HG03025 (cell line): ENCODE results near the gene RIMS3.
"Not testable (repeated sequence)": the region's sequence is repeated elsewhere in the genome, so short reads cannot be mapped to it uniquely, and the experiment has no call there.

Experiments used
- ATAC-seq: cut with Tn5 transposase; IDR thresholded peaks from one replicate; pipeline ENCODE4 v1.9.1; 2021; ENCODE audit warnings: mild to moderate bottlenecking, moderate library complexity; ENCODE audit not compliant: unreplicated experiment, low FRiP score

Gene RIMS3

DNA sequence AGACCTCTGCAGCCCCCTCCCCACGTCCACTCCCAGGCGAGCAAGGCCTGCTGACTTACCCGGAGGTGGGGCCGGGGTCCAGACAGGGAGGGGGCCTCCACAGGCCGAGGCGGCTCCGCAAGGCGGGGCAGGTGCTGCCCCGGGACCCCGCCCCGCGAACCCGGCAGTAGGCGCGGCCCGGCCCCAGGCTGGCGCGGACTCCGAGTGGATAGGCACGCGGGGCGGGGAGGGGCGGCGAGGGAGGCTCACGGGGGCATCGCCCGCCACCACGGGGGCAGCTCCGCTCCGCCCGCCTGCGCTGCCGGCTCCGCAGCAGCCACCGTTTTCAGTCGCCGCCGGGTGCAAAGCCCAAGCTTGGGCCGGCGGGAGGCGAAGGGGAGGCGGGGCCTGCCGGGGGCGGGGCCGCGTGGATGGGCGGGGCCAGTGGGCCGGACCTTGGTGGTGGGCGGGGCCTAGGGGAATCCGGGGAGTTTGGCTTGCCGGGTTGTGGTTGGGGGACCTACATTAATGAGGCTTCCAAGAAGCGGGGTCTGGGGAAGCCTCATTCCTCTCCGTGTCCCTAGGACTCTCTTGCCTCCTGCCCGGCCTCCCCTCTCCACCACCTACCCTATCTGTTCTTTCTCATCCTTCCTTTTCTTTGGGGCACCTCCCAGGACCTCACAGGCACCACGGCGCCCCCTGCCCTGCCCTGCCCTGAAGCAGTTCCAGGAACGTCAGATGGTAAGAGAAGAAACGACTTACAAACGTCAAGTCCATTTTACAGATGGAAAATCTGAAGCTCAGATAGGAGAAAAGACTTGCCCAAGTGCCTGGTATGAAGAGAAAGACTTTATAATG is at the start of gene RIMS3:
Gene RIMS3 (minus strand): TSS at position 348 of the 837 bp plus-strand sequence. CDS start 23,757 bp downstream, outside the sequence.
- peak; percentile 45 for ATAC-seq

DNA sequence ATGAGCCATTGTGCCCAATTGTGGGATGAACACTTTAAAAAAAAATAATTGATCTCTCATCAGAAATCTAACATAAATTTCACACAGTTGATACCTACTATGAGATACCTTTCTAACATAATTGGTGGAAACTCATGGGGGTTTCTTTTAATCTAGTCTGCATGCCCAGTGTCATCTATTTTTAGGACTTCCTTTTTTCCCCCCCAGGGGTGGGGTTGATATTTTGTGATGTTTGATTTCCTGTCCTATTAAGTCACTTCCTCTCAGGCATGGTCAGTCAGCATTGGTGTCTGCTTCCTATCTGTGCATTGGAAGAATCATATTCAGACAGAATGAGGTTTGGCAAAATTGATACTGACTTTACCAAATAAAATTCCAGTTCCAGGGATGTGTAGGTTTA is 47.5 kb upstream of the RIMS3 start:
- no peak for ATAC-seq

DNA sequence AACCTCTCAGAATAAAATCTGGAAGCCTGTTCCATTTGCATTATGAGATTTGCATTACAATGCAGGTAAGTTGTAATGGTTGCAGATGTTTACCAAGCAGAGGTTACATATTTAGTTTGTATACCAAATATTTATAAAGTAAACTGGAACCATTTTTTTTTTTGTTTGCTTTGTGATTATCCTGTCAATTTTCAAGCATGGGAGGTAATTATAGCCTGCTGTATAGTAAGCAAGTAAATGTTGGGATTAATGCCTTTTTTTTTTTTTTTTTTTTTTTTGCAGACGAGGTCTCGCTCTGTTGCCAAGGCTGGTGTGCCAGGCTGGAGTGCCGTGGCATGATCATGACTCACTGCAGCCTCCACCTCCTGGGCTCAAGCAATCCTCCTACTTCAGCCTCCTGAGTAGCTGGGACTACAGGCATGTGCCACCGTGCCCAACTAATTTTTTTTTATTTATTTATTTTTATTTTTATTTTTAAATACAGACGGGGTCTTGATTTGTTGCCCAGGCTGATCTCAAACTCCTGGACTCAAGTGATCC is 47.0 kb upstream of the RIMS3 start:
- no peak for ATAC-seq

DNA sequence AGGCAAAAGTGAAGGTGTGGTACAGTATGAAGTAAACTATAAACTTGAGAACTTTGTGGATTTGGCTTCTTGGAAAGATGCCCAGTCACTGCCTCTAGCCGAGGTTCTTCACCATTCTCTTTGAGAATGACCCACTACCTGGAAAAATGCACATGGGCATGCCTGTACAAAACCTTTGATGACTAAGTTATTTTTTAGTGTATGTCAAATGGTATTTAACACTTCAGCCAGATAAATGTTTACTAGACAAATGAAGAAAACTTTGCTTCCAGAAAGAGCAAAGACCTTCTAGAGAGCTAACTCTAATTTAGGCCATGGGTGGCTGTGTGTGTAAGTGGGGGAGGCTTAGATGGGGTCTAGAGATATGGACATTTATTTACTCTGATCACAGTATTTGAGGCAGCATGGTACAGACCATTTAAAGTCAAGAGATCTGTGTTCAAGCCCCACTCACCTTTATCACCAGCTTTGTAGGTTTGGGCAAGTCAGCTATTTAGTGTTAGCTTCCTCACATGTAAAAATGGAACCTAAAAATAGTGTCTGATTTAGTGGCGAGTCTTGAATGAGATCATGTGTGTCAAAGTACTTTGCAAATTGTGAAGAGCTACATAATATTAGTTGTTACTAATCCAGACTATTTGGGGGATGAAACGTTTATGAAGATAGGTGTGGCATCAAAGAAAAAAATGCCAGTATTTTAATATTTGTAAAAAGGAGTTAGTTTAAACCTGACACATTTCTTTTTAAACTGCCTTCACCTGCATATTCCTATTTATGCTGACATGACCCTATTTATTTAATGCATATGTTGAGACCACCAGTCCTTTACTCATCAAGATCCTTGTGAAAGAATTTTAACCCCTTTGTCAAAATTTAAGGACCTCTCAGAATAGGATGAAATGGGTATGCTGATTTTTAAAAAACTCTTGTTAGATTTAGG is 46.3 kb upstream of the RIMS3 start:
- no peak for ATAC-seq

DNA sequence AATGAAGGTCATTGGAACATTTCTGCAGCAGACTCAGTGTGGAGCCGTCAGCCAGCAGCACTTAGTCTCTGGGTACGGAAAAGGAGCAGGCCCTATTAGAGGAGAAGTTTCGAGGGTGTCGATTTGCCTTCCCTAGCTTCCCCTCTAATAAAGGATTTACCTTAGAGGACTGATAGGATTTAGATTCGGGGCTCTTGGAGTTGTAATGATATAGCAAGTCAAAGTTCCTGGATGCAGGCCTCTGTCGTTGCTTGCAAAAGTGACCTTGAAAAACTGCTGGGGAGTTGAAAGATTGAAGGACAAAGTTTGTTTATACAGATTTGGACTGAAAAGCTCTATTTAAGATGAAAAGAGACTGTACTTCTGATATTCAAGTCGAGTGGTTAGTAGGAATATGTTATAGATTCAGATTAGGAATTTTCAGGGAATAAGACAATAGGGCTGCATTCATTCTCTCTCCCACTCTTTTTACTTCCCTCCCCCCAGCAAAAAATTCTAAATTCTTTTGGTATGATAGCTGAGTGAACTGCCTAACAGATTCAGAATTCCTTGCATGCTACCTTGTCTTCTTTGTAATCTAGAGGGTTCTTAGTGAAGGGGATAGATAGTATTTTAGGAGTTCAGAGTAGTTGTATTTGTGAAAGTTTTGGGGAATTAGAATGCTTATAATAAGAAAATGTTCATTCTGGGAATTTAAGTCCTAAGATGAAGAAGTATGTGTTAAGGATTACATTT is 45.3 kb upstream of the RIMS3 start:
- no peak for ATAC-seq

DNA sequence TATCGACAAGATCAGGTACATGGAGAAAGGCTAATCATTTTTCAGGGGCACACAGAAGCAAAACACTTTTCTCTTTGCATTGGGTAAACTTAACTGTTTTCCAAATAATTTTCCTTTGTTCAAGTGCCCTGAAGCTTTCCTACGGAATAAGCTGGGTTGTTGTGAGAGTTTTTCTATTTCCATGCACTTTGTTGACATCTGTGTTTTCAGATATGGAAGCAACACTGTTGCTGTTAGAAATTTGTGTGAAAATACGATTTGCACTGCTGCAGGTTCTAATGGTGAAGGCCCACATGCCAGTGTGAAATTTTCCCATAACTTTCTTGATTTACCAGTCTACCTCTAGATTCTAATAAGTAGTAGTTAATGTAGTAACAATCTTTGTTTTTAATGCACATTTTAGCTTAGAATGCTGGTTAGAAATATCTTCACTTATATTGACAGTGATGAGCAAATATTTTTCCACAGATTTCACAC is 44.4 kb upstream of the RIMS3 start:
- ATAC-seq, result no peak

DNA sequence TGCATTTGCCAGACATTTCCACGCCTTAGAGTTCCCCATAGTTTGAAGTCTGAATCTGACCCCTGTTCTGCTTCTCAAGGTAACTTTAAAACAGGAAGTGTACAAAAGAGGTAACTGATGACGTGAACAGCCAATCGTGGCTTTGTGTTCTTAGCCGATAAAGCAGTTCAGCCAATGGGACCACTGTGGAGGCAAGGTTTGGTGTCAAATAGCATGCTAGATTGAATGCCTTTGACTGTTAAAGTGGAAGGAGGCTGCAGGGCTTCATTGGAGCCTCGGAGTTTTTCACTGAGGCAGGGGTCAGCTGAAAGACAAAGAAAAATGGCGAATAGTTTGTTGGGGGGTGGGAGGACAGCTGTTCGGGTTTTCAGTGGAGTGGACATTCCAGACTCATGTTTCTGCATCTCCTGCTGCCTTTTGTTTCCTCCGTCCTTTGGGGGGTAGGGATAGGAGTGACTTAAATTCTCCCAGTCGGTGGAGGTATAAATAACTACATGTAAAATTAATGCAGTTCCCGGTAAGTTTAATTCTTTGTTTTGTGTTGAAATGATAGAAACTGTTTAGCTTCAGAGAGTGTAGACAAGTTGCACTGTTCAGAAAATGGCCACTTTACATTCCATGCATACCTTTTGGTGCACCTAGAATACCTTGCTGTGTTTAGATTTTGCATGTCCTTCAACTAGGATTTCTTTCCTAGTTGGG is 43.8 kb upstream of the RIMS3 start:
- ATAC-seq, result peak; percentile 77

DNA sequence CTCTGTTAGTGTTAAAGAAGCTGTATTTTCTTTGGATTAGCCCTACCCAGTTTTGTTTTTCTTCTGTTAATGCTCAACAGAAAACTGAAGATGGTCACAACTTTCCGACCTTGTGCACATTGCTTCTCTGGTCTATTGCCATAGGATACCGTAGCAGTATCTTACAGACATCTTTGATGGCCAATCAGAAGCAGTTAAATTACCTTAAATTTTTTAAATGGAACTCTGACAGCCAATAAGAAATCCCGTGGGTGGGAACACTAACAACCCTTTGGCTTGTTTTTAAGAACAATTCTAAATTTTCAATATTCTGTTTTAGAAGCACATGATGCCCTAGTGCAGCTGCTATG is 43.2 kb upstream of the RIMS3 start:
- ATAC-seq, result peak; percentile 42

DNA sequence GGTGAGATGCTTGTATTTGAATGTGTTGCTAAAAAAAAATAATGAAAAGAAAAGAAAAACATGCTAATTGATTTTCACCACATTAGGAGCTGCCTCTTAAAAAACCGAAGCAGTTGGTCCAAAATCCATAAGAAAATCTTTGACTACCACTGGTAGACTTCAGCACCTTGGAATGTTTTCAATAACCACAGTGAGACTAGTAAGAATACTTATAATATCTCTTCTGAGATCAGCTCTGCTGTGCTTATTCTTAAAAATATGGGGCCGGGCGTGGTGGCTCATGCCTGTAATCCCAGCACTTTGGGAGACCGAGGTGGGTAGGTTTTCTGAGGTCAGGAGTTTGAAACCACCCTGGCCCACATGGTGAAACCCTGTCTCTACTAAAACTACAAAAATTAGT is 41.1 kb upstream of the RIMS3 start:
- no peak for ATAC-seq

DNA sequence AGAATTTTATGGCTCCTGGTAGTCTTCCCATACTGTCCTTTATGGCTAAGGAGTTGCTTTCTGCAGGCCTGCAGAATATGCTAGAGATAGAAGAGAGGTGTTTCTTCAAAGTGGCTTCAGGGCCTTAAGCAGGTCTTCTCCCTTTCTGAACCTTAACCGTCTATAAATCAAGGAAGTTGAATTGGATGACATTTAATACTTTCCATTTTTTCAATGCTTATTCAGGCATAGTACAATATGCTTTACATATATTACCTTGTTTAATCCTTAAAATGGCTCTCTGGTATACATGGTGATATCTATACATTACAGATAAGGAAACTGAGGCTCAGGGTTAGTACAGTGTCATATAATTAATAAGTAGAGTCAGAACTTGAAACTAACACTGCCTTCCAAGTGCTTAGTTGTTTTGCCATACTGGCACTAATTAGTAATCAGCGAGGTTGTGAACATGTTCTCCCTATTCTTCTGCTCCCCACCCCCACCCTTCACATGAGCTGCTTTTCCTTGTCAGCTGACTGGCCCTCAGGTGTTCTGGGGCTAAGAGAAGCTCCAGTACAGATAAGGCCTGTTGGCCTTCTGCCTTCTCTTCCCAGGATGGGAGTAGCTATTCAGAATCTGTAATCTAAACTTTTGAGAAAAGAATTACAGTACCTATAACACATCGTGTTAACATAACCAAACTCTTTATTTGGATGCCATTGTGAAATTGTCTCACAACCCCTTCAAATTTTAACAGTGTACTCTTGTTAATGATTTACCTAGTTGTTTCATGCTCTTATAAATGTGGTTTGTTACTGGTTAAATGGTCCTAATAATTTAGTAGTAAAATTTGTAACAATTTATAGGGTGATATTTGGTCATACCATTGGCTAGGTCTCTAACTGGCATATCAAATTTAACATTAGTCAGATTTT is 39.6 kb upstream of the RIMS3 start:
- no peak for ATAC-seq

DNA sequence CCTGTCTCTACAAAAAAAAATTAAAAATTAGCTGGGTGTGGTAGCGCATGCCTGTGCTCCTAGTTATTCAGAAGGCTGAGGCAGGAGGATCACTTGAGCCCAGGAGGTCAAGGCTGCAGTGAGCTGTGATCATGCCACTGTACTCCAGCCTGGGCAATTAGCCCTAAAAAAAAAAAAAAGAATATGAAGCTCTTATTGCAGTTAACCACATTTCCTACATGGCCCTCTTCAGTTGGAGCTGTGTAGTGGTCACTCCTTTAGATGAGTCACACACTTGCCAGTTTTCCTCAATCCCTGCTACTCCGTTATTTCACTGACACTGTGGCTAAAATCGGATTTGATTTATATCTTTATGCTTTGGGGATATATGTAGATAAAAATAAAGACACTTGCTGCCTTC is 37.8 kb upstream of the RIMS3 start:
- no peak for ATAC-seq

DNA sequence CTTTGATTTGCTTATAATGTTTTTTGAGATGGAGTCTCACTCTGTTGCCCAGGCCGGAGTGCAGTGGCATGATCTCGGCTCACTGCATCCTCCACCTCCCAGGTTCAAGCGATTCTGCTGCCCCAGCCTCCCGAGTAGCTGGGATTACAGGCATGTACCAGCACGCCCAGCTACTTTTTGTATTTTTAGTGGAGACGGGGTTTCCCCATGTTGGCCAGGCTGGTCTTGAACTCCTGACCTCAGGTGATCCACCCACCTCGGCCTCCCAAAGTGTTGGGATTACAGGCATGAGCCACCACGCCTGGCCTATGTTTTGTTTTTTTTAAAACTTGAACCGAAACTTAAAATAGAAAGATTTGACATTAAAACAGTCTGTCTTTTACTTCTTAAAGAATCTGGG is 37.3 kb upstream of the RIMS3 start:
- ATAC-seq, result not testable (repeated sequence)

DNA sequence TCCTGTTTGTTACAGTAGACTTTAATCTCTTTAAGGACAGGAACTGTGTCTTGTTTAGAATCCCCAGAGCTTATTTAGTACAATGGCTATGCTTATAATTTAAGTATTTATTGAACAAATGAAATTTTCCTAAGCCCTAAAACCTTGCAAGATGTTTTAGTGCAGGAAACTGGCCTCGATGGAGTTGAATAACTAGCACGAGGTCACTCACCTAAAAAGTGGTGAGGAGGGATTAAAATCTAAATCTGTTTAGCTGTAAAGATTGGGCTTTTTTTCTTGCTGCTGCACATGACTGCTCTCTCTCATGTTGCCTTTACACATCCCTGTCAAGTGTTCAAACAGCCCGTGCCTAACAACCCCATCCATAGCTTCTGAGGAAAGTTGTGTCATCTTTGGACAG is 36.2 kb upstream of the RIMS3 start:
- no peak for ATAC-seq

DNA sequence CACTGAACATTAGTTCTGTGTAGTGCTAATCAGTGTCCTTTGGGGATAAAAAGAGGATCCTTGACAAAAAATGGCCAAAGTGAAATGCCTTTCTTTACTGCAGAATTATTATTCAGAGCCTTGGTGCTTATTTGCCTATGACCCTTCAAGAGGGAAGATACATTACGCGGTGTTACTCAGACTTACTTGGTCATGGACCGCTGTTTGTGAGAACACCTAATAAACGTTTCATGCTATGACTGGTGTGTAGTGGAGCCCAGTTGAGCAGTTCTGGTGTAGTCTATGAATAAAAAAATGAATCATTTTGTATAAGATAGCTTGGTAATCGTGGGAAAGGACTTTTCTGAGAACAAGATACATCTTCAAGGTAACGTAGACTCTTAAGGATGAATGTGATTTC is 34.3 kb upstream of the RIMS3 start:
- no peak for ATAC-seq

DNA sequence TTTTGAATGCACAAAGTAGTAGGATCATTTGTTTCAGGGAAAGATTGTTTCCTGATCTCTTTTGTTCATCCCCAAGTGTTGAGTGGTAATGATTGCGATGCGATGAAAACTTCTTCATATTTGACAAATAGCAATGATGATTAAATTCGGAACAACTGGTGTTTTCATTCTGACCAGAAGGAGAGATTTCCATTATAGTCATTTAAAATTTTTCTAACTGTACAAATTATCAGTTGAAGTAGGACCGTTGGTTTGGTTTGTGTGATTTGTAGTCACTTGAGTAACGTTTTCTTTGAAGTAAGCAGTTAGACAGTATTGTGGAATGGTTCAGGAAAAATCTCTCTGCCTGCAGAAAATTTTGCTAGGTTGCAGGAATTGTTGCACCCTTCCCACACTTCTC is 32.0 kb upstream of the RIMS3 start:
- no peak for ATAC-seq

DNA sequence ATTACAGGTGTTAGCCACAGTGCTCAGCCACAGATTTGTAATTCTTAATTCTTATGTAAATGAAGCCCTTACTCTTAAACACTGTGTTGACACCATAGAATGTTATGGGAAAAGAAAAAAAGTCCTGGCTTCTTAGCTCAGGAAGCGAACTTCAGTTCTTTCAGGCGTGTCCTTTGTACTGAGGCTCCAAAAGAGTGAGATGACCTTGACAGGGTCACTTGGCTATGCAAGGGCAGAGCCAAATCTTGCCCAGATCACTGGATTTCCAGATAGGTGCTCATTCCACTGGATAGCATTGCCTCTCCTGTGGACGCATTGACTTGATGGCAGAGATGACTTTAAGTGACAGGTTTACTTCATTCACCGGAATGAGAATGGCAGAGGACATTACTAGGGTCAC is 30.8 kb upstream of the RIMS3 start:
- ATAC-seq, result no peak

DNA sequence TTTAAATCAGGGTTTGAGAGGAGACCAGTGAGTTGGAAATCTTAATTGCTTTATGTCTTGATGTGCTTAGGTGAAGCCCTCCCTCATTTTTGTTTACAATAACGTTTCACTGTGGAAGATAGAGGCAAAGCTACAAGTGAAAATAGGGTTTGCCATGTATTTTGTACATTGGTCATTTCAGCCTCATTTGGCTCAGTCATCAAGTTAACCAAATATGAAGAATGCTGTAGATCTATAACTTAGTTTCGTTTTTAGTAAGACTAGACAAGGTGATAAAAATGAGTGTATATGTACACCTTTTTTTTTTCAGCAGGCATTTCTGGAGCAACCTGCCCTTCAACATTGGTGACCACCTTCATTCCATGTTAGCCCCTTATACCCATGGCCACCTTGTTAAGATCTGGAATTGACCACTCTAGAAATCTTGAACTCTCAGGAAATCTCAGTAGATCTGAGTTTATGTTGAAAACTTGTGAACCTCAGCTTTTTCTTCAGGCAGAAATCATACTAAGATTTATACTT is 28.9 kb upstream of the RIMS3 start:
- no peak for ATAC-seq

DNA sequence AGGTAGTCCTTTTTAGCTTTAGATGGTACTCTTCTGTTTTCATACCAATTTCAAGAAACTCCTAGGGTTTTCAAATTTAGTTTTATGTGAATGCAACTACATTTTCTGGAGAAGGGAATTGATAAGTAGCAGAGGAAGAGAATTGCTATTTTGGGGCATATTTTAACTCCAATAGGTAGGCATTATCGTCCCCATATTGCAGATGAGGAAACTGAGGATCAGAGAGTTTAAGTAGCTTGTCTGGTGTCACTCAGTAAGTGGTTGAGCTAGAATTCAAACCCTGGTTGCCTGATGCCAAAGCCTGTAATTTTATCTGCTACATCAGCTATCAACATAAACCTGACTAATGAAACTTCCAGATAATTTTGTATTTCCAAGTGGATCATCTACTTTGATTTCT is 27.9 kb upstream of the RIMS3 start:
- no peak for ATAC-seq

DNA sequence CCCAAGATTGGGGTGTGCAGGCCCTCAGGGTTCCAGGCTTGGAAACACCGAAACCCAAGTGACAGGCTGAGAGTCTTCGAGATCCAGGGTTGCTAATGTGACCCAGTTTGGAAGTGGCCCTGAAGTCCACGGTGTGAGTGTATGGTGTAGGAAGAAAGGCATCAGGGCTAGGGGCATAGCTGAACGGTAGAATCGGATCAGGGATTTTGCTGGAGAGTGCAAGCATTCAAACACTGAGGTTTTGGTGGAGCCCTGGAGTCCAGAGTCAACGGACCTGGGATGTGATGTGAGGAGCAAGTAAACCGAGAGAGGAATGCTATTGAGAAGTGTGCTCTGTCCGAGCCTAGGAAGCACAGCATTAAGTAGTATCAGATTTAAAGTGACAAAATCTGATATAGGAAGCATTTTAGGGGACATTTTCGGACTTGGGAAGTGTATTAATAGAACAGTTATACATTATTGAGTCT is 27.0 kb upstream of the RIMS3 start:
- ATAC-seq, result no peak
